NOMO-1 (cell line): ENCODE results near the gene ZNF648.
A peak's percentile ranks its signal among the peaks of the same experiment; 100 is the strongest.
"Not testable (repeated sequence)": the region's sequence is repeated elsewhere in the genome, so short reads cannot be mapped to it uniquely, and the experiment has no call there.

Experiments used
- DNase-seq, 2 experiments: peaks; one replicate each; lab custom pipeline; 2025; ENCODE audit not compliant: unreplicated experiment in 2 of 2; lab: John Stamatoyannopoulos, UW

ZNF648 gene, protein sequence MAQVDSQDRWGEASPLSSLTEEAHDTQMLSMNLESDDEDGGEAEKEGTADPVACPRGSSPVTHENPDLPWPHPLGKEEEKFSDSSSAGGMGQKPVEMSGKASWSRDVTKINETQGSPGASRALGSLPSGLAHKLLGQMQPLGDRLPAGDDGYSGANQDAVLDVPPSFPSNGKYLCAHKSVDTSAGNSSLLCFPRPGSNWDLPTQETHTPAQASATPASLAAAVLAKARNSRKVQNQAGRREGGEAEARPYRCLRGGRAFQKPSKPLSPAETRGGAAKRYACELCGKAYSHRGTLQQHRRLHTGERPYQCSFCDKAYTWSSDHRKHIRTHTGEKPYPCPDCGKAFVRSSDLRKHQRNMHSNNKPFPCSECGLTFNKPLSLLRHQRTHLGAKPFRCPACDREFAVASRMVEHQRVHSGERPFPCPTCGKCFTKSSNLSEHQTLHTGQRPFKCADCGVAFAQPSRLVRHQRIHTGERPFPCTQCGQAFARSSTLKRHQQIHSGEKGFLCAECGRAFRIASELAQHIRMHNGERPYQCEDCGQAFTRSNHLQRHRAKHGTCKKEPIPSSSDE

GRCh38 chr1:182061594-182061993 lies at the start of gene ZNF648:
Gene ZNF648 (minus strand): TSS chr1:182061712. CDS start chr1:182058010, 3,702 bp downstream.
- DNase-seq: no peak

DNA sequence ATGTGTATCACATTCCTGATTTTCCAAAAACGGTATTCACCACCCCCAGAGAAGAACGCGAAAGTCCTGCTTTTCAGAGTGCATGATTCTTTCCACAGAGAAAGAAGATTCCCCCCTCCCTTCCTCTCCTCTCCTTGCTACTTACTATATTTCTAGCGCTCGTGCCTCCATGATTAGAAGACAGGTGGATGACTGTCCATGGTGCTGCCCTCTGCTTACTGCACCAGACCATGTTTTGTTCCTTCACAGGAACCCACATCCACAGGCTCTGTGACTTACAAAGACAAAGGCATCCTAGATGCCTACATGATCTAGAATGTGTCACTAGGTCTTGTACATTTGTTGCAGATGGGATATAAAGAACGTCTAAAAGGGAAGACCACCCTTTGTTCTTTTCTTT lies 49.1 kb upstream of the ZNF648 start:
- no peak for DNase-seq

DNA sequence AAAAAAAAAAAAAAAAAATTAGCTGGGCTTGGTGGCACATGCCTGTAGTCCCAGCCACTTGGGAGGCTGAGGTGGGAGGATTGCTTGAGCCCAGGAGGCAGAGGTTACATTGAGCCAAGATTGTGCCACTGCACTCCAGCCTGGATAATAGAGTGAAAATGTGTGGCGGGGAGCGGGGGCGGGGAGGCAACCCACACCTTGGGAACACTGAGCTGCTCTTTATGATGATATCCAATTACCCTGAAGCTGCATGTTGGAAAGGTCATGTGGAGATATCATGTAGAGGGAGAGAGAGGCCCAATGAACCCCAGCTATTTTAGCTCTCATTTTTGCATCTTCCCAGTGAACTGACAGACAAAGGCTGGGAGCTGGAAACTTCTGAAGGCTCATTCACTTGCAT lies 48.3 kb upstream of the ZNF648 start:
- no peak for DNase-seq

GRCh38 chr1:182107209-182107608 lies 45.7 kb upstream of the ZNF648 start:
- no peak for DNase-seq

GRCh38 chr1:182102043-182102416 lies 40.5 kb upstream of the ZNF648 start:
- no peak for DNase-seq

DNA sequence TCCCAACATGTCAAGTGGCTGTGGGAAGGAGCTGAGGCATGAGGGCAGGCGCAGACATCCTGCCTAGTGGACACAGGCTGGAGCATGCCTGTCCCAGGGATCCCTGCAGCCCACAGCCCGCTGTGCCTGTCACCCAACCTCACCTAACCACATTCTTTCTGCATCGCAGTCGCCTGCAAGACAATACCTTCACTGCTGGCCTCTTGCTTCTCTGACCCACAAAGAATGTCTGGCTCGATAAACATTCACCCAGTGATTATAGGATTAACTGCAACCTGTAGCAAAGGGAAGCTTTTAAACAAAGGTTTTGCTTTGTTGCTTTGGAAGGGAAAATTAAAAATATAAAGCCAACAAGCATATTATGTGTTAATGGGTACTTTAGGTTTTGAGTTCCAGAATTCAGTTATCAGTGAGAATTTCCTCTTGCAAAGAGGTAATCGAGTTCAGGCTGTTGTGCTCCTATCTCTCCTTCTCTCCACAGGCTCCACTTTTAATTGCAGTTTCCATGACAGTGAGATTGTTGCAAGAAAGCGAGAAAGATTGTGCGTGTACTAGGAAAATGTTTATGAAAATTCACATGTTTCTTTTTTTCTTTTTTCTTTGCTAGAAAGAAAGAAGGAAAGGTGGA lies 40.0 kb upstream of the ZNF648 start:
- no peak for DNase-seq

DNA sequence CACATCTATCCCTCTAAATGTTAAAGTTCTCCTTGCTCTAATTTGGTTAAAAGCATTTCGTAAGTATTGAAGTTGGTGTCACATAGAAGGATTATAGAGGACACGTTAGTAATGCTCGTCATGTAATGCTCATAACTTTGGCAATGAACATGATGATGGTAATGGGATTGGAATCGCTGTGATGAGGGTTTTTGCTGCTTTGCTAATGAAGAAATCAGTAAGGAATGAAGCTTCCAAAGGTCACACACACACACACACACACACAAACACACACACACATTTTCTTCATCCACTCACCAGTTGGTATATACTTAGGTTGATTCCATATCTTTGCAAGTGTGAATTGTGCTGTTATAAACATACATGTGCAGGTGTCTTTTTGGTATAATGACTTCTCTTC lies 36.8 kb upstream of the ZNF648 start:
- DNase-seq: no peak

GRCh38 chr1:182095946-182096345 lies 34.4 kb upstream of the ZNF648 start:
- no peak for DNase-seq

- not testable (repeated sequence) for DNase-seq
Measured at GRCh38 chr1:182094514-182095005, 33.0 kb upstream of the ZNF648 start.

GRCh38 chr1:182093781-182094180 lies 32.3 kb upstream of the ZNF648 start:
- no peak for DNase-seq

DNA sequence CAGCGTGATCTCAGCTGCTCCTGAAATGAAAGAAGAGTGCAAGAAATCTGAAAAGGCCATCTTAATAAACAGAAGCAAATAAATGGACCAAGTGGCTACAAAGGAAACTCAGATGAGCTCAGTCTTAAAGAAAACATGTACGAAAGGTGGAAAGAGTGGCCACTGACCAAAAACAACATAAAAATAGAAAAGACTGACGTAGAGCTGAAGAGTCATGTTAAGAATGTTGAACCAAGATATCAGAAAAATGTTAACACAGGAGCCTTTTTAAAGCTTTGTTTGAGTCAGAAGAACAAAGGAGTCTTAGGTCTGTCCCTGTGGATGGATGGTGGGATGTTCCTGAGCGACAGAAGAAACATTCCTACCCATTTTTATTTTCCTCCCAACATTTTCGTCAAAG lies 30.8 kb upstream of the ZNF648 start:
- DNase-seq: no peak

- no peak for DNase-seq
Measured at GRCh38 chr1:182091083-182091482, 29.6 kb upstream of the ZNF648 start.

GRCh38 chr1:182087719-182088350 lies 26.3 kb upstream of the ZNF648 start:
- no peak for DNase-seq

DNA sequence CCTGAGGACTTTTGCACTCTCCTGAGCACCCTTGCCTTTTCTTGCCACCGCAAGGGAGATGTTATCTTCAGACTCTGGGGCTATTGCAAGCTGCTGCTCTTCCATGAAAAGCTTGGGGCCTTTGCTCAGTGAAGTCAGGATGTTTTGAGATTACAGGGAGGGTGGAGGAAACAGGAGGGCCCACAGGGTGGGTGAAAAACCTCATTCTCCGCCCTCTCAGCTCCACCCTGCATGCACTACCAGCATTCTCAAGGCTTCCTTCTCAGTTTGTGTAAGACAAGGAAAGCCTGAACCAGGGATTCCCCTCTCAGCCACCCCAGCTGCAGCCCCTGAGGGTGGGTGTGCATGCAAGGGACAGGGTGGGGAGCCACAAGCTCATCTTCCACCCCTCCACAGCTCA lies 25.8 kb upstream of the ZNF648 start:
- no peak for DNase-seq

- no peak for DNase-seq
Measured at GRCh38 chr1:182086620-182087019, 25.1 kb upstream of the ZNF648 start.

- no peak for DNase-seq
Measured at GRCh38 chr1:182086136-182086535, 24.6 kb upstream of the ZNF648 start.

- DNase-seq: no peak
Measured at GRCh38 chr1:182085726-182086125, 24.2 kb upstream of the ZNF648 start.

DNA sequence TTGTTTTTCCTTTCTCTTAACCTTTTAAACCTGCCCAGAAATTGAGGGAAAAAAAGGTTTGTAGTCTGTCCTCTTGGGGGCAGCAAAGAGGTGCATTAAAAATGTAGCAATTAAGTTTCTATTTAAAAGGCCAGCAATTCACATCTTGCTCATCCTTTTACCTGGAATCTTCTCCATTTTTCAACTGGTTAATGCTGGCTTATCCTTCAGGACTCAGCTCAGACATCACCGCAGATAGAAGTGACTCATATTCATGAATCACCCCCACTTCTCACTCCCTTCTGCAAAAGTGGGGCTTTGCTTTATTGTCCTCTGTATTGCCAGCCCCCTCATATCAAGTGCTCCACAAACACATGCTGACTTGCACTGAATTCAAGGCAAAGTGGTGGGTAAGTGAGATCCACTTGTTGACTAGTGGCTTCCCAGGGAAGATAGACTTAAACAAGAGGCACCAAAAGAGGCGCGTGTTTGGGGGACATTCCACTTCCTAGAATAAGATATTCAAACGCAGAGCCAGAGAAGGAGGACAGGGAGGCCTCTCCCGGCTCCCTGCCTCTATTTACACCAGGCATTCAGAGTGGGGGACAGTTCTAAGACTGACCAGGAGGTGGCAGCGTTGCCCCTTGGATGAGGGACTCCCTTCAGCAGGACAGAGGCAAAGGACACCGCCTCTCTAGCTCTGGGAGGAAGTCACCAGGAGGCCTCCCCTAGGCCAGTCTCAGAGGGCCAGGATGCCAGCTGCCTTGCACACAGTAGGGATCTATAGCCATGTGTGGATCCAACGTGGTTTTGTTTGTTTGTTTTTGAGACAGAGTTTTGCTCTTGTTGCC lies 23.2 kb upstream of the ZNF648 start:
- DNase-seq: peak; percentile 62 to 73

DNA sequence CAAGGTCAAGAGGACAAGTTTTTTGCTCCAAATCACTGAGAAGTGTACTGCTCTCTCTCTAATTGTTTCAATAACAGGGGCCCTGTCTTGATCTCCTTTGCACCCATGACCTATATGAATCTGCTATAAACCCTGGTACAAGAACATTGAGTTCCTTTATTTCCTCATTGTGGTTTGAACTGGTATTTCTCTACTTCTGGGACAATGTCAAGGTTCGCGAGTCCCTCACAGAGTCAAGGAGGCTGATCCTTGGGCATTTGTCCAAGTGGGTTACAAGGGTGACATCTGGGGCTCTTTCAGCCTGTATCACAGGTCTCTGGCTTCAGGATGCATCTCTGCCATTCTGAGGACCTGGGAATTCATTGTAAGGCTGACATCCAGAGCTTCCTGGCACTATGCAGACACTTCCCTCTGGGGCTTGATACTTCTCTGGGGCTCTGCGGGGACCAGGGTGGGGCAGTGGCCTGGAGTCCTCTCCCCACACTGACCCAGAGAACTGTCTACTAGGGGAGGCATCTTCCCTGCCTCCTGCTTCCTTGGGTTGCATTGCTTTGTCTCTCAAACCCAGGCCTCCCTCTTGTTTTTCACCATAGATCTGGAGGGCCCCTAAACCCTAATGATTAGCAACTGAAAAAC lies 22.5 kb upstream of the ZNF648 start:
- no peak for DNase-seq

- DNase-seq: peak in 1 of 2 experiments; percentile 76
Measured at GRCh38 chr1:182080955-182081582, 19.6 kb upstream of the ZNF648 start.
